GM21528 (cell line): ENCODE measurements around the gene ALG8.
"Not testable (repeated sequence)": the region's sequence is repeated elsewhere in the genome, so short reads cannot be mapped to it uniquely, and the experiment has no call there.

Experiments used
- ATAC-seq: cut with Tn5 transposase; IDR thresholded peaks from one replicate; pipeline ENCODE4 v1.9.1; 2021; ENCODE audit warnings: mild to moderate bottlenecking, moderate library complexity; ENCODE audit not compliant: unreplicated experiment, low FRiP score

Gene ALG8

DNA sequence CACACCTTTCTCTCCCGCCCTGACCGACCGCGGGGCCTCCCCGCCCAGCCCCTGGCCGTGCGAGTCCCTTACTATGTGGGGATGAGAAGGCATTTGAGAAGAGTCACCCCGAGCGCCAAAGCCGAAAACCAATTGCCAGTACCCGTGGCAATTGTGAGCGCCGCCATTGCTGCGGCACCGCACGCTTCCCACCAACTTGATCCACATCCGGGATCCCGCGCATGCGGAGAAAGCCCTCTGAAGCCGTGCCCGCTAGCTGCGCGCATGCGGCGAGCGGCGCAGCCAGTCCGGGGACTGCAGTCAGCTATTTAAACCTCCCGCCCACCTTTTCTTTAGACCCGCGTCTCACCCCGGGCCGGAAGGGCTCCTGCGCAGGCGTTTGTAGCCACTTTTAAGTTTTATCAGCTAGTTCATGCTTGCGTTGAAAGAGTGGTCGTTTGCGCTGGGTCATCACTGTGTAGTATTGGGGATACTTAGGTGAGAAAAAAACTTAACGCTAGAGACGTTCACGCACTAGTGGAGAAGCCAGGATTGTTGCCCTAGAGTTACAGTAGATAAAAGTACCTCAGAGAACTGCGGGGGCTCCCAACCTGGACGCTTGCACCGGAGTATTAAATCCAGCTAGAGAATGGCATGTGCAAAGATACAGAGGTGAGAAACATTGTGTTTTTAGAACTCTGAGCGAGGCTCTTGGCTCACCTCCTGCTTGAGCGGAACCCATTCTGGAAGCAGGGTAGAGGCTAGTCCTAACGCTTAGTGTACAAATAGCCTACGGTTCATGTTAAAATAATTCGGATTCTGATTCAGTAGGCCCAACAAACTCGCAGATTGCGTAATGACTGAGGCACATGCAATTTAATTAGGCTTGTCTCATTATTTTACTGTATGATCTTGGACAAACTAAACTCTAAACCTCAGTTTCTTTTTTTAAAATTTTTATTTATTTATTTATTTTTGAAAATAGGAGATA is at the start of gene ALG8:
ALG8 (minus strand) TSS at position 205 of the 970 bp plus-strand sequence; CDS start at position 167, 38 bp downstream.
- ATAC-seq = peak; percentile 85

DNA sequence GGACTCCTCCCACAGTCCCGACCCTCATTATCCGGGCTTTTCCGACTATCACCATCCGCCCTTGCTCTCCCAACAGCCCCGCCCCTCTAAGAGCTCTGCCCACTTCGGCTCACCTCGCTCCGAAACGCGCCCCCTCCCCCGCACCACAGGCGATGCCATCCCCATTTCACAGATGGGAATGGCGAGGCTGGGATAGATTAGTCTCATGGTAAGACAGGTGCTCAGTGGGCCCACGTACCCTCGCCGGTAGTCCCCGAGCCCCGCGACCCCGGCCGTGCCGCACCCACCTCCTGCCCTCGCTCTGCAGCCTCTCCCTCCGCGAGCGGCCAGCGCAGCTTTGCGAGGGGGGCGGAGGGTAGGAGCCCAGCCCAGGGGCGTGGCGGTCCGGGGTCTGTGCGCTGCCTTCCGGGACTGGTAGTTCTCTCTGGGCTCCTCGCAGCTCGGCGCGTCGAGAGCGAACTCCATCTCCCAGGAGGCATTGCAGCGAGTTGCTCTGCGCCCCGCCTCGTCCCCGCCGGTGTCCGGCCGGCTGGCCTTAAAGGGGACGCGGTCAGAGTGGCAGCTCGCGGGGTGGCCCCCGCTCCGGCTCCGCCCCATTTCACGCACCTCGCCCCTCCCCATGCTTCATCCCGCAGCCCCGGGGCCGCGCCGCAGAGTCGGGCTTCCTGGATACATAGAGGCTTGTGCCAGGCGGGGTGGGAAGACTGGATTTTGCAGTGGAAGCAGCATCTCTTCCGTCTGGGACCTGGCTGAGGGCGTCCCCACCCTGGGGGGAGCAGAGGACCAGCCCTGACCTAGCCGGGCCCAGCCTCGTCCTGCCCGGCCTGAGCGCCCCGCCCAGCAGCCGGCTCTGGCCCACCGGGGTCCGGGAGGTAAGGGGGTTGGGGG is 49.1 kb upstream of the ALG8 start, which contains the start of the genes KCTD21 and USP35:
KCTD21 (minus strand) TSS at position 341 of the 888 bp plus-strand sequence. CDS start 14,072 bp downstream, outside the sequence.
USP35 (plus strand) TSS at position 634 of the 888 bp plus-strand sequence. CDS start 7,327 bp downstream, outside the sequence.
- ATAC-seq = peak; percentile 95

DNA sequence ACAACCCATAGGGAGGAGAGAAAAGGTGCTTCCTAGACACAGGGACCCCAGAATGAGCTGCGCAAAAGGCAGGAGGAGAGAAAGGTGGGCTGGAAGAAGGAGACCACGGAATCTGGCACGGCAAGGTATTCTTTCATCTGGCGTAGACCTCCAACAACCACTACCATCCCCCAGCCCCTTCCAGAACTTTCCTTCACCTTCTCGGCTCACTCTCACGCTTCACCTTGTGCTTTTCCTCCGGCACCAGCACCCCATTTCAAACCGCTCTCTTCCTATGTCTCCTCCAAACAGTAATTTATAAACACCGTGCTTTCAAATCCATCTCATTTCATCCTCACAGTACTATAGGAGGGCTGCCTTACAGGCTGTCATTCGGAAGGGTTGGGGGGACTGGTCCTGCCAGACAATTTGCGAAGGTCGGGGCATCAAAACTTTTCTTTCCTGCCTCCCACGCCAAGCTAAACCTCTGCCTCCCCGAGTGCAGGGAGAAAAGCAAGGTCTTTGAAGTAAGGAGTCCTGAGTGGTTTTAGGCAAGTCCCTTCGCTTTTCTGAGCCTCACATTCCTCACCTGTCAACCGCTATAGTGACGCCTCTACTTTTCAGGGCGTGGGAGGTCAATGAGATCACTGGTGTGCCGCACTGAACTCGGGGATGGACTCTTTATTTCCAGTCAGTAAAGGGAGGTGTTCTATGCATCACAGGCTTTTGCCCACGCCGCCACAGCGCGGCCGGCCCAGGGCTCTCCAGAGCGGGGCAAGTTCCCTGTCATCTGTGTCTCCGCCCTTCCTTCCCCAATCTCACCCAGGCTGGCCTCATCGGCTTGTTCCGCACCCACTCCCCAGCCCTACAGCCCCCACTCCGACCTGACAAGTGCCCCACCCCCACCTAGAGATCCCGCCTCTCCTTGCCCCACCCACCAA is 48.2 kb upstream of the ALG8 start:
- peak; percentile 30 for ATAC-seq

DNA sequence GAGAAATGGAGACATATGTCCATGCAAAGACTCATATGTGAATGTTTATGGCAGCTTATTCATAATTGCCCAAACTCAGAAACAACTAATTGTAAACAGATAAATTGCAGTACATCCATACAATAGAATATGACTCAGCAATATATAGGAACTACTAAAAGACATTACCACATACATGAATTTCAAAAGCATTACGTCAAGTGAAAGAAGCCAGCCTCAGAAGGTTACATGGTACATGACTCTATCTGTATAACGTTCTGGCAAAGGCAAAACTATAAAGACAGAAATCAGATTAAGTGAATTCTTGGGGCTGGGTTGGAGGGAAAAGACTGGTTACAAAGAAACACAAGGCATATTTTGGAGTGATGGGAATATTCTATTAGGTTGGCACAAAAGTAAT is 41.8 kb upstream of the ALG8 start:
- ATAC-seq = no peak

DNA sequence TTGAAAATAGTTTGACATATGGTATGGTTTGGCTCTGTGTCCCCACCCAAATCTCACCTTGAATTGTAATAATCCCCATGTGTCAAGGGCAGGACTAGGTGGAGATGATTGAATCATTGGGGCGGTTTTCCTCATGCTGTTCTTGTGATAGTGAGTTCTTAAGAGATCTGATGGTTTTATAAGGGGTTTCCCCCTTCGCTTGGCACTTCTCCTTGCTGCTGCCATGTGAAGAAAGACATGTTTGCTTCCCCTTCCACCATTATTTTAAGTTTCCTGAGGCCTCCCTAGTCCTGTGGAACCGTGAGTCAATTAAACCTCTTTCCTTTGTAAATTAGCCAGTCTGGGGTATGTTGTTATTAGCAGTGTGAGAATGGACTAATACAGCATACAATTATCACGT is 41.3 kb upstream of the ALG8 start:
- ATAC-seq = no peak

DNA sequence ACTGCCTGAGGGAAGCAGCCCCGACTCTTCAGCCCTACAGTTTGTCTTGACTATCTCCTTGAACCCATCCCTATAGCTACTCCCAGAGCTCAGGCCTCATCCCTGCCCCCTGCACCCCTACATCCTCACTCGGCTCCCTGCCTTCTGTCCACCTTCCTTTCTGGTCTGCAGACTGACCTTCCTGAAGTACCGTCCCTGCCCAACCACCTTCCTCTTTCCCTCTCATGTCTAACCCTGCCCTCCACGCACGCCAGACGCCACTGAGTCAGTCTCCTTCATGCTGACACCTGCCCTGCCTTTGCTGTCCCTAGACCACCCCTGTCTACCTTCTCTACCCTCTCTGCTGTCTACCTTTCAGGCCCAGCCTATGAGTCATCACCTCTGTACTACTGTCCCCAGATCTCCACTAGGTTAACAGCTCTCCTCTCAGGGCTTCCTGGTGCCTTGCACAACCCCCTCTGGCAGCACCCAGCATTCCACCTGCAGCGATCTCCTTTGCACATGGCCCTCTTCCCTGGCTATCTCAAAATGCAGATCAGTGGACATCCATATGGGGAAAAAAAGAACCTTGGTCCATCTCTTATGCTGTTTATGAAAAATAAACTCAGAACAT is 40.1 kb upstream of the ALG8 start:
- no peak for ATAC-seq

DNA sequence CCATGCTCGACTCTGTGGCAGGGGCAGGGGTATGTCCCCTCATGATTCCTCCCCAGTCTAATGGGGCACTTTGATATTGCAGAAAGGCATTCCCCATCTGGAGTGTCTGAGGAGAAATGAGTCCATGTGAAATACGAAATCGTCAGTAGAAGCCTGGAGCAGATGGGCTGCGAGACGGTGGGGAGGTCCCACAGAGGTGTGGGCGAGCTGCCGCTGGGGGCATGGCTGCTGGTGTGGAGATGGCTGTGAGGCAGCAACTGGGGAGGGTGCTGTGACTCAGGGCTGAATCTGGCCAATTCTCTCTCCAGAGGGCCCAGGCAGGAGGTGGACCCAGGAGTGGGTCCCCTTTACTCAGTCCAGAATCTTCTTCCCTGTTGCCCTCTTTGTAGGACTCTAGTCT is 37.8 kb upstream of the ALG8 start:
- no peak for ATAC-seq

DNA sequence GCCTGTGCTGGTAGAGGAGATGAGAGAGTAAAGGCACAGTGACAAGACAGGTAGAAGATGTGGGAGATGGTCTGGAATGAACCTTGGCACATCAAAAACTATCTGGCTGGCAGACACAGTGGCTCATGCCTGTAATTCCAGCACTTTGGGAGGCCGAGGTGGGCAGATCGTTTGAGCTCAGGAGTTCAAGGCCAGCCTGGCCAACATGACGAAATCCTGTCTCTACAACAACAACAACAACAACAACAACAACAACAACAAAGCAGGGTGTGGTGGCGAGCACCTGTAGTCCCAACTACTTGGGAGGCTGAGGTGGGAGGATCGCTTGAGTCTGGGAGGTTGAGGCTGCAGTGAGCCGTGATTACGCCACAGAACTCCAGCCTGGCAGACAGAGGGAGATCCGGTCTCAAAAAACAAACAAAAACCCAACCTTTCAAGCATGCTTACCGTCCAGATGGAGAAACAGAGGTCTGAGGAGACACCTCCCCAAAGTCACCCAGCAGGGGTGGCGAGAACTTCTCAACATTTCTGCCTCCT is 37.2 kb upstream of the ALG8 start:
- no peak for ATAC-seq

DNA sequence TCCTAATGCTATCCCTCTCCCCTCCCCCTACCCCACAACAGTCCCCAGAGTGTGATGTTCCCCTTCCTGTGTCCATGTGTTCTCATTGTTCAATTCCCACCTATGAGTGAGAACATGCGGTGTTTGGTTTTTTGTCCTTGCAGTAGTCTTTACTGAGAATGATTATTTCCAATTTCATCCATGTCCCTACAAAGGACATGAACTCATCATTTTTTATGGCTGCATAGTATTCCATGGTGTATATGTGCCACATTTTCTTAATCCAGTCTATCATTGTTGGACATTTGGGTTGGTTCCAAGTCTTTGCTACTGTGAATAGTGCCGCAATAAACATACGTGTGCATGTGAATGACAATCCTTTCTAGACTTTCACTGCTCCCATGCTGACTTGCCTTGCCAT is 36.4 kb upstream of the ALG8 start:
- ATAC-seq = not testable (repeated sequence)

DNA sequence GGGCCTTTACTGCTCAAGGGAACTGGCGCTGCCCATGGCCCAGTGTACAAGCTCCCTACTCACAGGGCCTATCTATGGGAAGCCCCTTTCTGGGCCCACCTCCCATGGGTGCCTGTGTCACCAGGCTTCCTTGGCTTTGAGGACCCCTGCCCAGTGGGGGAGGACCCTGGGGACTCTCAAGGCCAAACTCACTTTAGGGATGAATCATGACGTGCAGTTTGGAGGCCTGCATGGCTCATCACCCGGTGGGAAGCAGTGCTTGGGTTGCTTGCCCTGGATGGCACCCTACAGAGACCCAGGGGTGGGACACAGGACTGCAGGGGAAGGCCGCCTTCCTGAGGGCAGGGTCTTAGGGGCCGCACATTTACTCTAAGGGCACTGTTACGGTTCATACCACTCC is 32.5 kb upstream of the ALG8 start:
- no peak for ATAC-seq

DNA sequence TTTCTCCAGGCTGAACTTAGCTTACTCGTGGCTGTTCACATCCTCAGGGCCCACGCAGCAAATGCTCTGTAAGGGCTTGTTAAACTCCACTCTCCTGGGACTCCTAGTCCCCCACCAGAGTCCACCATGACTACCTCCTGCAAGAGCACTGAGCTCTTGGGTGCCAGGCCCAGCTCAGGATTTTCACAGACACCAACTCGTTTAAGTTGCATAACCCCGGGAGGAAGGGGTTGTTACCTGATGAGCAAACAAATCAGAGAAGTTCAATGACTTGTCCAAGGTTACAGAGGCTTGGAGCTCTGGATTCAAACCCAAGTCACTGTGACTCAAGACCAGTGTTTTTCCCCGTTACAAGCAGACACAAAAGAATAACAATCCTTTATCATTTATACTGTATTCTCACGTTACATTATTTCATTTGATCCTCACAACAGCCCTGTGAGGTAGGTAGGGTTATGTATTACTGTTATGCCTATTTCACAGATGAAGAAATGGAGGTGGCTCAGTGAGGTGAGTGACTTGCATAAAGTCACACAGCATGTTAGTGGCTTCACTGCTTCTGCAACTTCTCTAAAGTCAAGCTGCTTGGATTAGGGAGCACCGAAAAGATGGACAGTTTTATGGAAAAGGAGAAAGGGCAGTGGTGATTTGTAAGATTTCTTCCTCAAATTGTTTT is 31.6 kb upstream of the ALG8 start:
- ATAC-seq = no peak

DNA sequence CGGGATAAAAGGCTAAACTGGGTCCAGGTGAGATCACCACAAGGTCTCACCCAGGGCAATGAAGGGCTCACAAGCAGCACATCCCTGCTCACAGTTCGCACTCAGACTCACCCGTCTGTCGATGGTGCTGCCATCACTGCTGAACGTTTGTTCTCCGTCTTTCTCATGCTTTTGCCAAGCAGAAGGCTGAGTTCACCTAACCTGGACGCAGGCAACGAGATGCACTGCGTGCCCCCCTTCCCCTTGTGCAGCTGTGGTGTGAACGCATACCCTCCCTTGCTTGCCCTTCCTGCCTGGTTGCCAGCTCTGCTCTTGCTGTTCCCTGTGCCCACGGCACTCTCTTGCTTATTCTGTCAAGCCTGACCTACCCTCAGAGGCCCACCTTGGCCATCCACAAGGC is 31.0 kb upstream of the ALG8 start:
- ATAC-seq = no peak

DNA sequence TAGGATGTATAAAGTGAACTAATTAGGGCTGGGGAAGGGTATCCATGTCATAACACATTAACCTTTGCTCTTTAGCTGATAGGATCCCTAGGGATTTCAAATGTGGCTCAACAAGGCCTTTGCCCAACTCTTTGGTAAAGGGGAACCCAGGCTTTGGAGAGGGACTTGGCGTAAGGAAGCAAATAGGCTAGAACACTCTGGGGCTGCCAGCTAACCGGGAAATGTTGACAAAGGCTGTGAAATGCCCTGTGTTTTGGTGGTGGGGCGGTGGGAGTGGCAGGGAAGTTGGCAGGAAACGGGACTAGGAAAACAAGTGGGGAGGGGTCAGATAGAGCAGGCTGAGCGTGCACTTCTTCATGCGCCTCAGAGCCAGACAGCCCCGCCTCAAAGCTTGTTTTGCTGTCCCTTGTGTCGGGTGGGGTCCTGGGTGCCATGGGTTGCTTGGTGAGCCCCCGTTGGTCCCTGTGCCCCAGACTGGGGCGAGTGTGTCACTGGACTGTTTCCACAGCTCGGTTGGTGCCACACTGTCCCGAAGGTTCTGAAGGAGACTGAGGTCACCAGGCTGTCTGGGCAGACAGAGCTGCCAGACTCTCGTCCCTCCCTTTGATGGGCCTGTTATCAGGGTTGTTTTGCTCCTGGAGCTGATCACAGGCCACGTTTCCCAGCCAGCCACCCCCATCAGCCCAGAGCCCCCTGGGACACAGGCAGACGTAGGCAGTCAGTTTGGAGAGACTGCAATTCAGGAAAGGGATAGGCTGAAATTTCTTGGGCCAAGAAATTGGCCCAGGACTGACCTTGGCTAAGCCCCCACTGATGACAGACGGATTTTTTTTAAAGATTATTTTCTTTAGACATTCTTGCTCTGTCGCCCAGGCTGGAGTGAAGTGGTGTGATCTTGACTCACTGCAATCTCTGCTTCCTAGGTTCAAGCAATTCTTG is 29.4 kb upstream of the ALG8 start:
- no peak for ATAC-seq

DNA sequence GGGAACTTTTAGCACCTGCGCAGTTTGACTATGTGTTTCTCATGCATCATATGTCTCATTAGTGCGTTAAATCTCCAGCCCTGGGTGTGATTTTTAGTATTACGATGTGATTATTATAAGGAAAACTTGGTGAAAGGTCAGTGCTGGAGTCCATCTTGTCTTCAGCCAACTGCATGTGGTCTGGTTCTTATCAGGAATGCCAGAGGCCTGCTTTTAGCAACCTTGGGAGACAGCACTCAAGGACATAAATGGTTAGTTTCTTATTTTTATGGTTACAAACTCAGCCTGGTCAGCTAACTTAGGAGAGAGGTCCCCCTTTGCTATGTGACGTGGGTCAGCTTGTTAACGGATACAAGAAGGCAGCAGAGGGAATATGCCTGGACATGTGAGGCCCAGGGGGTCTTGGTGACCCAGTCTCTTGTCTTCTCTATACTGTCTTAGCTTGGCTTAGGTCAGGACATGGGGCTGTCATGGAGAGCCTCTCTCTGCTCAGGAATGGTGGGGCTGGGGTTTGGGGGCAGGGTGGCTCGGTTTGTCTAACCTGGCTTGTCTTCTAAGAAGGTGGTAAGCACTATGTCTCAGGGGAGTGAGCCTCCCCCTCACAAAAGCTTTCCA is 27.5 kb upstream of the ALG8 start:
- no peak for ATAC-seq

DNA sequence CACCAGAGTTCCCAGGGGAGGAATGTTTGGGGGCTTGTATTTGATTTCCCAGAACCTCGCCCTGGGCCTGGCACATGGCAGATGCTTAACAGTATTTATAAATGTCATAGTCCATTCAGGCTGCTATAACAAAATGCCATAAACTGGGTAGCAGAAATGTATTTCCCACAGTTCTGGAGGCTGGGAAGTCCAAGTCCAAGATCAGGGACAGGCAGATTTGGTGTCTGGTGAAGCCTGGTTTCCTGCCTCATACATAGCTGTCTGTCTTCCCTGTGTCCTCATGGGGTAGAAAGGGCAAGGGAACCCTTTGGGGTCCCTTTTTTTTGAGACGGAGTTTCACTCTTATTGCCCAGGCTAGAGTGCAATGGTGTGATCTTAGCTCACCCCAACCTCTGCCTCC is 25.0 kb upstream of the ALG8 start:
- ATAC-seq = no peak

DNA sequence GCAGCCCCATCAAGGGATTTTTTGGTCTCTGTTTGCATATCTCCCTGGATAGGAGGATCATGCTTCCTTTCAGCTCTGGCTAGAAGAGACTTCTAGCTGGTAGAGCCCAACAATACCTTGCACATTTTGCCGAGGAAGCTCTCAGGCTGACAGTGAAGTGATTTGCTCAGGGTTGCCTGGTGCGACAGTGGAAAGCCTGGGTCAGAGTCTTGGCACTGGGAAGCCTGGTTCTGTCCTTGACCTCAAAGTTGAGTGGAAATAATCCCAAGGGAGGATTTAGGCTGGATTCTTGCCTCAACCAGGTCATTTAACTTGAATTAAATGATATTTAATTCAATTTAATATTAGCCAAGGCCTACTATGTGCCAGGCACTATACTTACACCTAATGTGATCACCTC is 24.4 kb upstream of the ALG8 start:
- ATAC-seq = no peak

DNA sequence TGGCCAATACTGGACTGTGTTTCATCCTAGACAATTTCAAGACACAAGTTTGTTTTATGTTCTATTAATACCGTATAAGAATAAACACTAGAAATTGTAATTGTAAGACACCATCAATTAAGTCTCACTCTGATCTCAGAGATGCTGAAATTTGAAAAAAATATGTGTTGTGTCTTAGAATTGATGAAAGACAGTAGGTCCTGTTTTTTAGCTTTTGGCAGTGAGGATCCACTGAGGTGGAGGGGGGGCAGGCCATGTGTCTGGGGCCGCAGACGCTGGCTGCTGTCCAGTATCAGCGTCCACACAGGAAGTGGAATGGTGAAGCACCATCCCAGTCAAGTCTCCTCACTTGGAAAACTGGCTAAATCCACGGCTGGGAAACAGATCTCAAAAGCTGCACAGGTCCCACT is 22.5 kb upstream of the ALG8 start:
- ATAC-seq = no peak
